VCaP (cell line): ENCODE data around the gene JUND.

Experiments used
- H3K27ac ChIP-seq: fragments of 450-650 bp; 2 replicates; pipeline ENCODE4 v1.5.1; 2017
- CTCF ChIP-seq: fragments of 450-650 bp; conservative IDR thresholded peaks from 2 replicates; pipeline ENCODE4 v1.5.1; 2017; ENCODE audit warnings: mild to moderate bottlenecking, moderate library complexity

The JUND gene

GRCh38 chr19:18253130-18253529 lies 28.3 kb downstream of the JUND start:
- no peak for TF ChIP-seq CTCF

GRCh38 chr19:18252370-18252717 lies 29.1 kb downstream of the JUND start:
- H3K27ac ChIP-seq: no peak overlapping the region
- TF ChIP-seq CTCF: no peak

More at GRCh38 chr19:18253130-18253529, 28.3 kb downstream of the JUND start:
- no peak overlapping the region for H3K27ac ChIP-seq

GRCh38 chr19:18251587-18252369 lies 29.6 kb downstream of the JUND start:
- peak; percentile 93 for TF ChIP-seq CTCF
- no peak overlapping the region for H3K27ac ChIP-seq

GRCh38 chr19:18249834-18250233 lies 31.6 kb downstream of the JUND start:
- no peak for TF ChIP-seq CTCF
- no peak overlapping the region for H3K27ac ChIP-seq

GRCh38 chr19:18245297-18245696 lies 36.1 kb downstream of the JUND start:
- H3K27ac ChIP-seq: no peak overlapping the region
- TF ChIP-seq CTCF: no peak

- no peak overlapping the region for H3K27ac ChIP-seq
- no peak for TF ChIP-seq CTCF
Observed at GRCh38 chr19:18239303-18239702, 42.1 kb downstream of the JUND start.

GRCh38 chr19:18234194-18234593 lies 47.2 kb downstream of the JUND start:
- TF ChIP-seq CTCF: no peak
- no peak overlapping the region for H3K27ac ChIP-seq
